Measurements from ENCODE around the gene GGA3. TPM values are rescaled to one million over a fixed set of nuclear protein-coding genes. Genes with fewer than 3 reads are reported as not detected.

GGA3 gene
- total and polyA plus RNA-seq, 12 donors = 8.0 to 51.5 (median 23.7) TPM

- Histone ChIP-seq H3K4me1 (replicated peaks in 1 of 2) (no peaks in the 10 kb centered on the region), H3K9me3 (replicated peaks in 1 of 3) (no peaks in the 10 kb centered on the region), H3K4me3 (no peak overlapping the region), H3K27me3 (no peaks in the 10 kb centered on the region), H3K36me3 (replicated peaks in 1 of 2) (no peaks in the 10 kb centered on the region), H3K27ac (no peak overlapping the region)
- intact Hi-C loops (cut with DNase I) = loop anchor here in 1 of 2 donors (10.0 kb wide), 1 partner anchor 77 kb away; no protein-coding TSS in a partner anchor
- WGBS, 4 donors = 67 to 76% (median 72%) methylated on average over 4 of the region's 4 CpGs
- no peak for DNase-seq
- TF ChIP-seq, protein P1, sequence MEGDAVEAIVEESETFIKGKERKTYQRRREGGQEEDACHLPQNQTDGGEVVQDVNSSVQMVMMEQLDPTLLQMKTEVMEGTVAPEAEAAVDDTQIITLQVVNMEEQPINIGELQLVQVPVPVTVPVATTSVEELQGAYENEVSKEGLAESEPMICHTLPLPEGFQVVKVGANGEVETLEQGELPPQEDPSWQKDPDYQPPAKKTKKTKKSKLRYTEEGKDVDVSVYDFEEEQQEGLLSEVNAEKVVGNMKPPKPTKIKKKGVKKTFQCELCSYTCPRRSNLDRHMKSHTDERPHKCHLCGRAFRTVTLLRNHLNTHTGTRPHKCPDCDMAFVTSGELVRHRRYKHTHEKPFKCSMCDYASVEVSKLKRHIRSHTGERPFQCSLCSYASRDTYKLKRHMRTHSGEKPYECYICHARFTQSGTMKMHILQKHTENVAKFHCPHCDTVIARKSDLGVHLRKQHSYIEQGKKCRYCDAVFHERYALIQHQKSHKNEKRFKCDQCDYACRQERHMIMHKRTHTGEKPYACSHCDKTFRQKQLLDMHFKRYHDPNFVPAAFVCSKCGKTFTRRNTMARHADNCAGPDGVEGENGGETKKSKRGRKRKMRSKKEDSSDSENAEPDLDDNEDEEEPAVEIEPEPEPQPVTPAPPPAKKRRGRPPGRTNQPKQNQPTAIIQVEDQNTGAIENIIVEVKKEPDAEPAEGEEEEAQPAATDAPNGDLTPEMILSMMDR (IDR thresholded peaks at IDR 0.05) = no peak
- TF ChIP-seq POLR2A (IDR thresholded peaks at IDR 0.05) = no peak
Measured at GRCh38 chr17:75191584-75191983, 69.8 kb downstream of the GGA3 start.

- Histone ChIP-seq H3K9me3 (replicated peaks in 1 of 3) (no peaks in the 10 kb centered on the region), H3K36me3 (replicated peaks in 1 of 2) (no peaks in the 10 kb centered on the region), H3K27ac (no peak overlapping the region), H3K4me1 (replicated peaks in 1 of 2) (peaks cover 0 to 2% of the 10 kb centered on the region in 2 donors), H3K4me3 (no peak overlapping the region), H3K27me3 (no peaks in the 10 kb centered on the region)
- WGBS, 4 donors = 86 to 90% (median 87%) methylated on average over 6 of the region's 6 CpGs
- no peak for TF ChIP-seq POLR2A (IDR thresholded peaks at IDR 0.05)
- TF ChIP-seq, protein P1 (IDR thresholded peaks at IDR 0.05) = no peak
- DNase-seq = no peak
- intact Hi-C loops (cut with DNase I) = loop anchor here in 1 of 2 donors (10.0 kb wide), 1 partner anchor 134 kb away; no protein-coding TSS in a partner anchor
Measured at GRCh38 chr17:75188614-75189013, 72.8 kb downstream of the GGA3 start.

Other genes starting within 250 kb of the GGA3 start
- 100 to 1,000 TPM in 1 of 9 donors, 10 to 100 TPM in 8; 38.7 to 120 (median 60.3) TPM for gene MRPL58, start 248.9 kb downstream of the GGA3 start, total RNA-seq
- 10 to 100 TPM; 46.7 to 88.8 (median 57.6) TPM for gene MRPL58, start 248.9 kb downstream of the GGA3 start, polyA plus RNA-seq
- gene ATP5PD, start 214.6 kb downstream of the GGA3 start, total RNA-seq = 100 to 1,000 TPM; 215 to 452 (median 283) TPM
- 100 to 1,000 TPM; 393 to 826 (median 646) TPM for gene ATP5PD, start 214.6 kb downstream of the GGA3 start, polyA plus RNA-seq
- 10 to 100 TPM; 38.2 to 49.2 (median 41.0) TPM for gene KCTD2, start 214.4 kb downstream of the GGA3 start, total RNA-seq
- 10 to 100 TPM; 20.6 to 52.4 (median 24.3) TPM for gene KCTD2, start 214.4 kb downstream of the GGA3 start, polyA plus RNA-seq
- 1 to 10 TPM in 8 of 9 donors, under 1 TPM in 1; 0.91 to 3.0 (median 1.7) TPM for gene SLC16A5, start 173.7 kb downstream of the GGA3 start, total RNA-seq
- gene SLC16A5, start 173.7 kb downstream of the GGA3 start, polyA plus RNA-seq = 1 to 10 TPM in 2 of 3 donors, under 1 TPM in 1; 0.77 to 3.9 (median 2.1) TPM
- 10 to 100 TPM in 1 of 9 donors, 1 to 10 TPM in 8; 3.7 to 13.8 (median 8.8) TPM for gene ARMC7, start 151.6 kb downstream of the GGA3 start, total RNA-seq
- gene ARMC7, start 151.6 kb downstream of the GGA3 start, polyA plus RNA-seq = 1 to 10 TPM; 5.5 to 7.1 (median 5.8) TPM
- 100 to 1,000 TPM in 1 of 9 donors, 10 to 100 TPM in 8; 33.4 to 112 (median 63.2) TPM for gene NT5C, start 129.9 kb downstream of the GGA3 start, total RNA-seq
- gene NT5C, start 129.9 kb downstream of the GGA3 start, polyA plus RNA-seq = 100 to 1,000 TPM in 2 of 3 donors, 10 to 100 TPM in 1; 20.6 to 124 (median 114) TPM
- gene JPT1, start 107.1 kb downstream of the GGA3 start, total RNA-seq = 100 to 1,000 TPM in 1 of 9 donors, 10 to 100 TPM in 8; 34.2 to 232 (median 50.9) TPM
- 100 to 1,000 TPM in 2 of 3 donors, 10 to 100 TPM in 1; 98.6 to 161 (median 102) TPM for gene JPT1, start 107.1 kb downstream of the GGA3 start, polyA plus RNA-seq
- gene SUMO2, start 78.6 kb downstream of the GGA3 start, total RNA-seq = 100 to 1,000 TPM in 6 of 9 donors, 10 to 100 TPM in 3; 65.2 to 371 (median 265) TPM
- 100 to 1,000 TPM in 1 of 3 donors, 10 to 100 TPM in 2; 54.9 to 331 (median 65.6) TPM for gene SUMO2, start 78.6 kb downstream of the GGA3 start, polyA plus RNA-seq
- gene NUP85, start 55.9 kb downstream of the GGA3 start, total RNA-seq = 10 to 100 TPM; 18.7 to 53.8 (median 30.1) TPM
- 10 to 100 TPM; 24.1 to 51.5 (median 40.0) TPM for gene NUP85, start 55.9 kb downstream of the GGA3 start, polyA plus RNA-seq
- gene MRPS7, start 273 bp upstream of the GGA3 start, total RNA-seq = 100 to 1,000 TPM in 1 of 9 donors, 10 to 100 TPM in 8; 47.7 to 127 (median 73.0) TPM
- gene MRPS7, start 273 bp upstream of the GGA3 start, polyA plus RNA-seq = 100 to 1,000 TPM in 1 of 3 donors, 10 to 100 TPM in 2; 52.5 to 112 (median 87.7) TPM
- gene MIF4GD, start 9.6 kb upstream of the GGA3 start, total RNA-seq = 10 to 100 TPM in 8 of 9 donors, 1 to 10 TPM in 1; 9.2 to 53.0 (median 29.0) TPM
- 10 to 100 TPM; 10.7 to 15.1 (median 14.8) TPM for gene MIF4GD, start 9.6 kb upstream of the GGA3 start, polyA plus RNA-seq
- gene SLC25A19, start 27.8 kb upstream of the GGA3 start, total RNA-seq = 10 to 100 TPM; 15.8 to 63.9 (median 24.9) TPM
- gene SLC25A19, start 27.8 kb upstream of the GGA3 start, polyA plus RNA-seq = 10 to 100 TPM; 23.6 to 38.4 (median 32.7) TPM
- gene GRB2, start 144.1 kb upstream of the GGA3 start, total RNA-seq = 100 to 1,000 TPM in 8 of 9 donors, 10 to 100 TPM in 1; 84.4 to 374 (median 117) TPM
- 100 to 1,000 TPM in 1 of 3 donors, 10 to 100 TPM in 2; 36.0 to 131 (median 36.1) TPM for gene GRB2, start 144.1 kb upstream of the GGA3 start, polyA plus RNA-seq
- gene TMEM94, start 195.0 kb upstream of the GGA3 start, total RNA-seq = 100 to 1,000 TPM in 8 of 9 donors, 10 to 100 TPM in 1; 65.2 to 245 (median 169) TPM
- gene TMEM94, start 195.0 kb upstream of the GGA3 start, polyA plus RNA-seq = 100 to 1,000 TPM; 132 to 186 (median 134) TPM